Measurements from ENCODE around the gene RAB4A. TPM values are rescaled to one million over a fixed set of nuclear protein-coding genes. Genes with fewer than 3 reads are reported as not detected.

RAB4A gene
- total RNA-seq, 1 donor from 2014 or later = 28.2 TPM

DNA sequence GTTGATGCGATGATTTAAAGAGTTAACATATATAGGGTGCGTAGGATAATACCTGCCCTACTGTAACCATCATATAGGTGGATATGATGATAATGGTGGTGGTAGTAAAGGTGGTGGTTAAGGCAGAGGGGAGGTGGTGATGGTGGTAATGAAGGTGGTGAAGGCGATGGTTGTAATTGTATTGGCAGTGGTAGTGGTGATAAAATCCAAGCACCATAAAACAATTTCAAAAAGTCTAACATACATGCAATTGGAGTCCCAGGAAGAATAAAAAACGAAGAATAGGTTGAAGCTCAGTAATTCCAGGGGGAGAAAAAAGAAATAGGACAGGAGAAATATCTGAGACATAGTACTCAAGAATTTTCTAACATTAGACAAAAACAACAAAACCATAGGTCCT lies 27.3 kb upstream of the RAB4A start:
- intact Hi-C loops (cut with micrococcal nuclease) = no loop called here

DNA sequence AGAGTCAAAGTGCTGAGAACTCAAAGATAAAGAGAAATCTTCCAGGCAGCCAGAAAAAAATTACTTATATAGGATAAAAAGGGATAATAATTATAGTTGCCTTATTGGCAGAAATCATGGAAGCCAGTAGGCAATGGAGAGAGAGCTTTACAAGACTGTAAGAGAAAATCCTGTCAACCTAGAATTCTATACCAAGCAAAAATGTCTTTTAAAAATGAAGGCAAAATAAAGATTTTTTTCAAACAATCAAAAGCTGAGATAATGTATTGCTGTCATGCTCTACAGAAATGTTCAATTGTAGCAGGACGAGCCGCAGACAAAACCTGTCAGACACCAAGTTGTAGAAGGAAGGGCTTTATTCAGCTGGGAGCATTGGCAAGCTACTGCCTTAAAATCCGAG lies 26.8 kb upstream of the RAB4A start:
- intact Hi-C loops (cut with micrococcal nuclease) = no loop called here

DNA sequence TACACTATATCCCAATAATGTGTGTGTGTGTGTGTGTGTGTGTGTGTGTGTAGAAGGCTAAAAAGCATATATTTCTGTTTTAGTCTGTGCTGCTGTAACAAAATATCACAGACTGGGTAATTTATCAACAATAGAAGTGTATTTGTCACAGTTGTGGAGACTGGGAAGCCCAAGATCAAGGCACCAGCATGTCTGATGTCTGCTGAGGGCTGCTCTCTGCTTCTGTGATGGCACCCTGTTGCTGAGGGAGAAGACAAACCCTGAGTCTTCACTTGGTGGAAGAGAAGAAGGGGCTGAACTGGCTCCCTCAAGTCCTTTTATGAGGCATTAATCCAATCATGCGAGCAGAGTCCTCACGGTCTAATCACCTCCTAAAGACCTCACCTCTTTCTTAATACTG lies 23.0 kb upstream of the RAB4A start:
- intact Hi-C loops (cut with micrococcal nuclease) = no loop called here

DNA sequence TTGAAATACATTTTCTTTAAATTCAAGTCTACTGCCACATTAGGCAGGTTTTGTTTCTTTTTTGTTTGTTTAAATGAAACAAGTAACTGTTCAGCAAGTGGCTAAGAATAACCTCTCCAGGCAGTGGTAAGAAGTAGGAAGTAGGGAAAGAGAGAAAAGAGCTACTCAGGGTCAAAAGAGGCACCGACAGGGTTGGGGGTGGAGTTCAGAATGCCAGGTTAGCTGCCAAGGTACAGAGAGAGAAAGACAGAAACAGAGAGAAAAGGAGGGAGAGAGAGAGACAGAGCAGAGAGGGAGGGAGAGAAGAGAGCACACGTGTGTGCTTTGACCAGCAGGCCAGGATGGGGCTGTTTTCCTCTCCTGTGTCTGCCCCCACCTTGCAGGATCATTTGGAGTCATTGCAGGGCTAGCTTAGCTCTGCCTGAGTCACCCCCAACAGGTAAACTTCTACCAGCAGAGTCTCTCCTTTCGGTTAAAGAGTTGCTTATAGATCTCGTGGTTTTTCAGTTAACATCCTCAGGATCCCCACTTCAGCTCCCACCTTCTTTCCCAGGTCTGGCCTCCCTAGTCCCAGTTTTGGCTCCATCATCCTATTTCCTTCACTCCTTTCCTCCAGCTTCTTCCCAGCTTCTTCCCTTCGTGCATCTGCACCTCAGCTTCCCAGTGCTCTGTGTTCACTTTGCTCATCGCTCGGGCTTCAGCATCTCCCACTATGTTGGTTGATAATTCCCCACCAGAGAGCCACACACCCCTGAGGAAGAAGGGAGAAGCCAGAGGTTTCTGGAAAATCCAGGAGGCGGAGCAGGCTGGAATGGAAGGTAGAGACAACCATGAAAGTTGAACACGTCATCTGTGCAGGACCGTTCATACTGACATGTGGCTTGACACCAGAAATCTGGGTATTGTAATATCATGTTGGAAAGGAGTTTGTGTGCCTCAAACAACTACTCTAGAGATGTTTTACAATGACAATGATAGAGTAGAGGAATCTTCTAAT lies 21.8 kb upstream of the RAB4A start:
- intact Hi-C loops (cut with micrococcal nuclease) = no loop called here

DNA sequence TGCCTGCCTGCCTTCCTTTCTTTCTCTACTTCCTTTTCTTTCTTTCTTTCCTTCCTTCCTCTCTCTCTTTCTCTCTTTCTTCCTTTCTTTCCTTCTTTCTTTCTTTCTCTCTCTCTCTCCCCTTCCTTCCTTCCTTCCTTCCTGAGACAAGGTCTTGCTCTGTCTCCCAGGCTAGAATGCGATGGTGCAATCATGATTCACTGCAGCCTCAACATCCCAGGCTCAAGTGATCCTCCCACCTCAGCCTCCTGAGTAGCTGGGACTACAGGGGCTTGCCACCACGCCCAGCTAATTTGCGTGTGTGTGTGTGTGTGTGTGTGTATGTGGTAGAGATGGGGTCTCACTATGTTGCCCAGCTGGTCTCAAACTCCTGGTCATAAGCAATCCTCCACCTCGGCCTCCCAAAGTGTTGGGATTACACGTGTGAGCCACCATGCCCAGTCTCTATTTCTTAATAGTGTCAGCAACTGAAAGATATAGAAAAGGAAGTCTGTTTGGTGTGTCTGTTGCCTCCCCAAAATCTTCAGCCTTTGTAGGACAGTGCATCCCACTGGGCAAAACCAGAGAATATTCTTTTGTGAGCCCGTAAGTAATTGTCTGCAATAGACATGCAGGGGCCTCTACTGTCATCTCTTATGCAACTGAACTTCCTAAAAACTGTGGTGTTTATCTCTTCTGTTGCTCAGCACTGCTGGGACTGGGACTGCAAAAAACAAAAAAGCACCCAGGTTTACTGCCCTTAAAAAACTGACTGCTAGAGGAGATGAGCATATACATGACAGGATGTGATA lies 20.9 kb upstream of the RAB4A start:
- intact Hi-C loops (cut with micrococcal nuclease) = loop anchor here (5.0 to 10.0 kb wide), 3 partner anchors 92 to 515 kb away; partner anchors contain the start of genes CCSAP, RHOU, TAF5L and URB2

DNA sequence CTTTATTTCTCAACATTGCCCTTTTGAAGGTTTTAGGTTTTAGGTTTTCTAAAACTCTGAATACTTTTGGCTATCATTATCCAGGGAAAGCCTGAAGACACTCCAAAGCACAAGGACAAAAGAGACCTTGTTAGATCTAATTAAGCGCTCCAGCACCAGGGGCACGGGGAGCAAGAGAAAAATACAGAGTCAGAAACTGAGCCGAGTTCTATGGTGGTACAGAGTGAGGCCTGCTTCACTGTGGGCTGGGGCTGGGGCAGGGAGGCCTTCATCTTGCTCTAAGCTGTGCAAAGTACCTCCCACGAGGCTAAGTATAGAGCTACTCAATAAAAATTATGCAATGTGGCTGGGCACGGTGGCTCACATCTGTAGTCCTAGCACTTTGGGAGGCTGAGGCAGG lies 19.7 kb upstream of the RAB4A start:
- intact Hi-C loops (cut with micrococcal nuclease) = loop anchor here (5.0 to 10.0 kb wide), 3 partner anchors 91 to 516 kb away; partner anchors contain the start of genes CCSAP, RHOU, TAF5L and URB2

DNA sequence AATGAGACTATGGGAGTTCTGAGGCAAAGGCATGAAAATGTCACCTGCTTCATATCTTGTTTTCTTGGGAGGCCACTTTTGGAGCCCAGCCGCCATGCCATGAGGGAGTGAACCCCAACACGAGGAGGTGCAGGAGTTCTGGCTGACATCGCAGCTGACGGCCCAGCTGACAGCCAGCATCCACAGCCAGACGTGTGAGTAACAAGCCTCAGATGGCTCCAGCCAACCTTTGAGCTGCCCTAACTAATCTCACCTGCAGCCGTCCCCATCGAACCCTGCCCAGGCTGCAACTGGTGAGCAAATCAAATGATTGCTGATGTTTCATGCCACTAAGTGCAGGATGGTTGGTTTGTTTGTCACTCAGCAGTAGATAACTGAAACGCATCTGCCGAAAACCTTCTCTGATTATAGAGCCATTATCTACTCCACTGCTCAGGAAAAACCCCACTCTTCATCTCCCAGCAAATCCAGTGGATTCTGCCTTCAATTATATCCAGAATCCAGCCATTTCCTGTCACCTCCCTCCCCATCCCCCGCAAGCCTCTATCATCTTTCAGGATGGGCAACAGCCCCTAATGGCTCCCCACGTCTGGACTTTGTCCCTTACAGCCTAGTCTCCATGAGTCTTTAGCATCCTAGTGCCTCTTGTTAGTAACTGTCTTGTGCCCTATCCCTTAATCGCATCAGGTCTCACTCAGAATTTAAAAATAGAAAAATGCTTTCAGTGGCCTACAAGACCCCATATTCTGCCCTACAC lies 18.5 kb upstream of the RAB4A start:
- intact Hi-C loops (cut with micrococcal nuclease) = loop anchor here (5.0 to 10.0 kb wide), 3 partner anchors 90 to 518 kb away; partner anchors contain the start of genes CCSAP, RHOU, TAF5L and URB2

DNA sequence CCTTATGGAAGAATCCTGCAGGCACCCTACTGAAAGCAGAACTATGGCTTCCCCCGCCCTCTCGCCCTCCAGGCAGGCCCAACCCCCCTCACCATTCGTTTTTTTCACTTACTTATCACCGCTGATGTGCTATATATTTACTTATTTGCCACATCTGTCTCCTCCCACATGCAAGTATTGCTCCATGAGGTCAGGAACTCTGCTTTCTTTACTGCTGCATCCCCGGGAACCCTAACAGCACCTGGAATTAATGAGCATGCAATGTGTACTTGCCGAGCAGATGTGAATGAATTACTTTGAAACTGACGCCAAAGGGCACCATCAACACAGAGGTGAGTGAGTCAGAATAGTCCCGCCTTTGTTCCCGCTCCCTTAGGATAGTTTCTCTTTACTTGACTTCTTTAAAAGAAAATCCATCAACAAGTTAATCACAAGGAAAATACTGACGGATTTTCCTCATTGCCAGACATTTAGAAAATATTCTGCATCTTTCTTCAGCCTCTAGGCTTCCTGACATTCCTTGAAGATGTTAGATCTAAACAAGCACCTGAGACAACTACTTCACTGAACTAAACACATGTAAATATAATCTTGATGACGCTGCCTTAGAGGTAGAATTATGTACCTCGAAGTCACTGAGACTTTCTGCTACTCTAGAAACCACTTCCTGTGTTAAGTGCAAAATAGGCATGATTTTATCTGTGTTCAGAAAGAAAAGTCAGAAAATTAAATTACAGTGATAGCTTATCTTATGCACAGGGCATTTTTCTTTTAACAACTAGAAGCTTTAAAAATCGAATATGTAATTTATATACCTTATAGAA lies 17.5 kb upstream of the RAB4A start:
- intact Hi-C loops (cut with micrococcal nuclease) = loop anchor here (1.0 to 10.0 kb wide), 5 partner anchors 18 to 519 kb away; partner anchors contain the start of genes CCSAP, RAB4A, RHOU and TAF5L

DNA sequence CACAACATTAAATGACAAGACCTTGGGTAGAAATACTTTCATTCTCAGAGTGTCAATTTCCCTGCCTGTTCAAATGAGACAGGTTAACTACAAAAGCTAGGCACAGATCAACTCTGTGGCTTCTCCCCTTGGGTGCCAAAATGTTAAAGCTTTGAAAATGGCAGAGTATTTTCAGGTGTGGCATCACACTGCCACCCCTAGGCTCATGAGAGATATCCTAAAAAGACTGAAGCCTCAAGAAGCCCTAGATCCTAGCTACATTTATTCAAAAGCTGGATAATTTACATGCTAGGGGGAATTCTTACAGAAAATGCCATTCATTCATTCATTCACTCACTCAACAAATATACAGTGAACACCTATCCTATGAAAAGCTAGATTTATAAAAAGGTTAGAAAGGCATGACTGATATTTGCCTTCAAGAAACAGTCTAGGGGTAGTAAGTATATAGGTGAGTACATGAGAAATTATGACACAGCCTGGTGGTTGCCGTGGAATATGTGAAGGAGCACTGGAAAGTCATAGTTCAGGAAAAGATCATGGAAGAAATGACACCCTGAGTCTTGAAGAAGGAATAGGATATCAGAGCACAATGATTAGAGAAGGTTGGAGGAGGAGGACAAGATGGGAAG lies 15.9 kb upstream of the RAB4A start:
- intact Hi-C loops (cut with micrococcal nuclease) = loop anchor here (1.0 to 10.0 kb wide), 5 partner anchors 87 to 591 kb away; partner anchors contain the start of genes ABCB10, CCSAP, RHOU and TAF5L

DNA sequence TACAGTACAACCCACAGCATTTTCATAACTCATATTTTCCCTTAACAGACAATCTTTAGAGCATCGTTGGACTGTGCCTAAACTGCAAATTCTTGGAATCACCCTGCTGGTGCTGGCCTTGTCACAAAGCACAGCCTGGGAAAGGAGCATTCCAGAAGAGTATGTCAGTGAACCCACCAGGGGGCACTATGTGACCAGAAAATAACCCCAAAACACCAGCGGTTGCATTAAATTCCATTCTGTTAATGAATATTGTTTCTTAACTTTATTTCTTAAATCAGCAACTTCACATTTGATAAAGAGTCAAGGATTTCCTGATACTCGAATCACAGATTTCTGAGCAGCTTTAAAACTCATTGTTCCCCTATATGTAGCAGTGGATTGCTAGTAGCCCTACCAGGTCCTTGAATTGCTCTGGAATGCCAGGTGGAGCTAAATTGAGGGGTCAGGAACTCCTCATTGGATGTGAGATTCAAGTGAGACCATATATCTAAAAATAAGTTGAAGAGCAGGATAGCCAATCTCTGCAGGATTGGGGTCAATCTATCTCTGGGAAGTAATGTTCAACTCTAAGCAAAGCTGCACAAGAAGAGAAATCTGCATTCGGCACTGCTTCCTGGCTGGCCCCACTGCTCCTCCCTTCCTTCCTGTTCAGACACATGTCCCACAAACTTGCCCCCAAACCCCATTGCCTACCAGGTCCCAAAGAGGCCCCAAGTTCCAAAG lies 12.7 kb upstream of the RAB4A start:
- intact Hi-C loops (cut with micrococcal nuclease) = loop anchor here (1.0 to 10.0 kb wide), 4 partner anchors 224 to 523 kb away; partner anchors contain the start of genes ABCB10 and RHOU

DNA sequence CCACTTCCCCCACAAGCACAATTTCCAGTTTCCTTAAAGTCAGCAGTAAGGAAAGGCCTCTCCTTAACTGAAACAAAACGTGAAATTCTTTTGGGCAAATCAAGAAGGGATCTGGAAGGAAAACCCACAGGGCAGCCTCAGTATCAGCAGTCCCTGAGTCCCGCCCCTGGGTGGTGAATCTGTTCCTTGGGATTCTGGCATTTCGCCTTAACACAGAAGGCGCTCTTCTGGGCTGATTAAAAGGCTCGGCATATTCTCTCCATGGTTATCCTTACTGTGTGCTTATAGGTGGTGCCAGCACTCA lies 12.2 kb upstream of the RAB4A start:
- intact Hi-C loops (cut with micrococcal nuclease) = loop anchor here (1.0 to 10.0 kb wide), 4 partner anchors 224 to 524 kb away; partner anchors contain the start of genes ABCB10 and RHOU

DNA sequence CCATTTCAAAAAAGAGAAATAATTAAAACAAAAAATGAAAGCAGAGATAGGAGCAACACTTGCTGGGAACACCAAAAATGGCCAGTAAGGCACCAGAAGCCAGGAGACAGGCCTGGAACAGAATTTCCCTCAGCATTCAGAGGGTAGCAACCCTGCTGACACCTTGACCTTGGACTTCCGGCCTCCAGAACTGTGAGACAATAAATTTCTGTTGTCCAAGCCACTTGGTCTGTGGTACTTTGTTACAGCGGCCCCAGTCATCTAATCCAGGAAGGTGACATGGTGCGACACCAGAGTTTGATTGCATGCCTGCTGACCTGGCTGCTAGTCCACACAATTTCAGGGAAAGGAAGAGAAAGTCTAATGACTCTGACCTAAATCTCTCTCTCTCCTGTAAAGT lies 10.6 kb upstream of the RAB4A start:
- intact Hi-C loops (cut with micrococcal nuclease) = no loop called here

DNA sequence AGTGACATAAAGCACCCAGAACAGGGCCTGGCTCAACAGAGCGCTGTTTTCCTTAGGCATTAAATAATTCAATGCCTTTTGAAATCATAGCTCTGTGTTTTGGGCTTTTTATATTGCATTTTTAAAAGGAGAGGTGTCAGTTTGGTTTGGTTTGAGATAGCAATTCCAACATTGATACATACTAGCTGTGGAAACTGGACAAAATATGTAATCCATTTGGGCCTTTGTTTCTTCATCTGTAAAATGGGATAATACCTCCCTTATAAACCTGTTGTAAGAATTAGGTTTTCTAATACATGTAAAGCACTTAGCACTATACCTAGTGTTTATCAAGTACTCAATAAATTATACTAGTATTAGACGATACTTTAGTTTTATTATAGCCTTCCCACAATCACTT lies 8.7 kb upstream of the RAB4A start:
- intact Hi-C loops (cut with micrococcal nuclease) = no loop called here

DNA sequence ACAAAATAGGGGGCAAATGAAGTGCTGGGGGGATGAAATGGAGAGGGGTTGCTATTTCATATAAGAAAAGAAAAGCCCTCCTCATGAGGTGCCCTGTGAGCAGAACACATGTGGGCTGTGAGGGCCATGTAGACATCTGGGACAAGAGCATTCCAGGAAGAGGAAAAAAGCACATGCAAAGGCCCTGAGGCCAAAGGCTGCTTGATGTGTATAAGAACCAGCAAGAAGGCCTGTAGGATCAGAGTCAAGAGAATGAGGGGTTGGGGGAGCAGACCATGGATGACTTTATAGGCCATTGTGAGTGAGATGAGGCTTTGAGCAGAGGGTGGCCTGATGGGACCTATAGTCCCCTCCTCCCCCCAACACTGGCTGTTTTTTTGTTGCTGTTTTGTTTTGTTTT lies 7.7 kb upstream of the RAB4A start:
- intact Hi-C loops (cut with micrococcal nuclease) = no loop called here

DNA sequence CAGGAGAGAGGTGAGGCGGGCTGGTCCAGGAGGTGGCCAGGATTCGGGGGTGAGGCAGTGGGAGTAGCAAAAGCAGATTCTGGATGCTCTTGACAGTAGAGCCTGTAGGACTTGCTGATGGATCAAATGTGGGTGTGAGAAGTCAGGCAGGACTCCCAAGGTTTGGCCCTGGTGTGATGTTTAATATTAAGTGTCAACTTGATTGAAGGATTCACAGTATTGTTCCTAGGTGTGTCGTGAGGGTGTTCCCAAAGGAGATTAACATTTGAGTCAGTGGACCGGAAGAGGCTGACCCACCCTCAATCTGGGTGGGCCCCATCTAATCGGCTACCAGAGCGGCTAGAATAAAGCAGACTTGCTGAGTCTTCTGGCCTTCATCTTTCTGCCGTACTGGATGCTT lies 6.8 kb upstream of the RAB4A start:
- intact Hi-C loops (cut with micrococcal nuclease) = no loop called here

DNA sequence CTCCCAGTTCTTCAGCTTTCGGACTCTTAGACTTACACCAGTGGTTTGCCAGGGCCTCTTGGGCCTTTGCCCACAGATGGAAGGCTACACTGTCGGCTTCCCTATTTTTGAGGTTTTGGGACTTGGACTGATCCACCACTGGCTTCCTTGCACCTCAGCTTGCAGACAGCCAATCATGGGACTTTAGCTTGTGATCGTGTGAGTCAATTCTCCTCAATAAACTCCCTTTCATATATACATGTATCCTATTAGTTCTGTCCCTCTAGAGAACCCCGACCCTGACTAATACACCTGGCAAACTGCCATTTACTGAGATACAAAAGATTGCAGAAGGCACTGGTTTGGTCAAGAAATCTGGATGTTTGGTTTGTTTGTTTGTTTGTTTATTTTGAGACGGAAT lies 6.4 kb upstream of the RAB4A start:
- intact Hi-C loops (cut with micrococcal nuclease) = no loop called here

DNA sequence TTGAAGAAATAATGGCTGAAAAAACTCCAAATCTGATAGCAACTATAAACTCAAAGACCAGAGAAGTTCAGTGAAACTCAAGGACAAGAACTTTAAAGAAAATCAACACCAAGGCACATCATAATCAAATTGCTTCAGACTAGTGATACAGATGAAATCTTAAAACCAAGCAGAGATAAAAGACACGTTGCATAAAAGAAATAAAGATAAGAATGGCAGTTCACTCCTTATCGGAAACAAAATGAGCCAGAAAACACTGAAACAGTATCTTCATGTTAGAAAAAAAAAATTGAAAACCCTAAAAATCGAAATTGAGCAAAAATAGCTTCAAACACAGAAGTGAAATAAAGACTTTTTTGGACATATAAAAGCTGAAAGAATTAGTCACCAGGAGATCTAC lies 4.6 kb upstream of the RAB4A start:
- intact Hi-C loops (cut with micrococcal nuclease) = no loop called here

DNA sequence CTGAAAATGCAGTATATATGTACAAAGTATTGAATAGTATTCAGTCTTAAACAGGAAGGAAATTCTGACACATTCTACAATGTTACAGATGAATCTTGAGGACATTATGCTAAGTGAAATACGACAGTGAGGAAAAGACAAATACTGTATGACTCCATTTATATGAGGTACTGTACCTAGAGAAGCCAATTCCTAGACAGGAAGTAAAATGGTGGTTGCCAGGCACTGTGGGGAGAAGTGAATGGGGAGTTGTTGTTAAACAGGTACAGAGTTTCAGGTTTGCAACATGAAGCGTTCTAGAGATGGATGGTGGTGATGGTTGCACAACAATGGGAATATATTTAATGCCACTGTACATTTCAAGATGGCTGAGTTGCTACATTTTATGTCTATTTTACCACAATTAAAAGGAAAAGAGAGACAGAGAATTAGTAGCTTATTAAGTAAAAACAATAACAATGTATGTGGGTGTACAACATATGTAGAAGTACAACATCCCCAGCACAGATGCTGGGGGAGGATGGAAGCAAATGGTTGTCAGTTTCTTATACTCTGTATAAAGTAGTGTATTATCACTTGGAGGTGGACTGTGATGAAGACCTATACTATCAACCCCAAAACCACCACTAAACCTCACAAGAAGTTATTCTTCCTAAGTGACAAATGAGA lies 3.9 kb upstream of the RAB4A start:
- intact Hi-C loops (cut with micrococcal nuclease) = no loop called here

Data from T-helper 2 cell treated with Interferon-gamma antibody and Interleukin-4, amounts not matched to agents 100 ng/mL and 5 ng/mL, for 36 hours (primary cell).